H1 (cell line): Measurements from ENCODE around the gene ADRB1.

Source experiments
- CEBPB ChIP-seq: IDR thresholded peaks from 2 replicates; pipeline ENCODE4 v1.6.1; 2012; ENCODE audit warnings: low read depth, low read length
- CTCF ChIP-seq, 3 experiments: IDR thresholded peaks; 1 replicate in 2 of 3; 2 replicates in 1 of 3; pipeline versions ENCODE4 v1.5.1 to v1.6.1; 2011; ENCODE audit warnings: low read length in 3 of 3, mild to moderate bottlenecking in 3 of 3, inconsistent platforms in 2 of 3, low read depth in 1 of 3, moderate library complexity in 1 of 3; ENCODE audit not compliant: insufficient read depth in 1 of 3; ENCODE audit errors: control extremely low read depth in 1 of 3
- GTF2F1 ChIP-seq: IDR thresholded peaks from 2 replicates; pipeline ENCODE4 v1.6.1; 2012; ENCODE audit warnings: low read depth, low read length, improper control_type of control experiment, borderline replicate concordance
- MAX ChIP-seq: IDR thresholded peaks from 2 replicates; pipeline ENCODE4 v1.6.1; 2012; ENCODE audit warnings: inconsistent platforms
- POLR2A ChIP-seq, 2 experiments: IDR thresholded peaks; 1 replicate in 1 of 2; 2 replicates in 1 of 2; pipeline ENCODE4 v1.6.1; 2011; ENCODE audit warnings: low read depth in 2 of 2, low read length in 2 of 2, mild to moderate bottlenecking in 2 of 2; ENCODE audit errors: control extremely low read depth in 1 of 2
- RFX5 ChIP-seq: IDR thresholded peaks from 2 replicates; pipeline ENCODE4 v1.6.1; 2011; ENCODE audit warnings: low read depth, low read length, improper control_type of control experiment, borderline replicate concordance
- RNF2 ChIP-seq: fragments of 200-900, 300-1000 bp; sonication (generic); IDR thresholded peaks from 2 replicates; pipeline ENCODE4 v1.7.1; 2016; ENCODE audit warnings: borderline replicate concordance, low read depth, mild to moderate bottlenecking, antibody characterized with exemption, low read length; ENCODE audit not compliant: poor library complexity, severe bottlenecking; ENCODE audit errors: missing control alignments
- SUZ12 ChIP-seq: fragments of 200-600 bp; sonication (generic); IDR thresholded peaks from 2 replicates; pipeline ENCODE4 v1.6.1; 2012; ENCODE audit warnings: mild to moderate bottlenecking, inconsistent platforms, low read length, moderate library complexity, mixed read lengths
- TAF1 ChIP-seq: IDR thresholded peaks from 2 replicates; pipeline ENCODE4 v1.6.1; 2011; ENCODE audit warnings: mild to moderate bottlenecking, low read depth, low read length
- USF2 ChIP-seq: IDR thresholded peaks from 2 replicates; pipeline ENCODE4 v1.6.1; 2011; ENCODE audit warnings: low read length, improper control_type of control experiment
- YY1 ChIP-seq: IDR thresholded peaks from 2 replicates; pipeline ENCODE4 v1.6.1; 2011; ENCODE audit warnings: low read depth, mild to moderate bottlenecking, low read length

- TF ChIP-seq CEBPB = no peak
- no peak for TF ChIP-seq POLR2A (IDR thresholded peaks at IDR 0.05; ENCODE audit: control extremely low read depth in 1 of 2, low read depth in 2 of 2, low read length in 2 of 2)
- no peak for TF ChIP-seq GTF2F1
- TF ChIP-seq RFX5 = no peak
- no peak for TF ChIP-seq TAF1
- no peak for TF ChIP-seq CTCF (IDR thresholded peaks at IDR 0.05; ENCODE audit: control extremely low read depth in 1 of 3, insufficient read depth in 1 of 3, low read depth in 1 of 3, low read length in 3 of 3)
- no peak for TF ChIP-seq MAX
- no peak for TF ChIP-seq YY1
- no peak for TF ChIP-seq USF2
- no peak for TF ChIP-seq RNF2
- TF ChIP-seq SUZ12 = no peak
These were observed 21.7 kb upstream of the ADRB1 start for GRCh38 chr10:114021717-114022680.
